Activated CD8-positive, alpha-beta memory T cell treated with anti-CD3 and anti-CD28 coated beads for 24 hours (primary cell): ENCODE data around the gene P2RY2.
"Not testable (repeated sequence)": the region's sequence is repeated elsewhere in the genome, so short reads cannot be mapped to it uniquely, and the experiment has no call there.

Source experiments
- DNase-seq: peaks from one replicate; pipeline ENCODE4 v3.0.0-alpha.2; 2020

Gene P2RY2

GRCh38 chr11:73188301-73188700 lies 29.8 kb upstream of the P2RY2 start:
- no peak for DNase-seq

- DNase-seq = no peak
Measured at GRCh38 chr11:73189315-73189714, 28.8 kb upstream of the P2RY2 start.

- no peak for DNase-seq
Measured at GRCh38 chr11:73189723-73190556, 28.1 kb upstream of the P2RY2 start.

- no peak for DNase-seq
Measured at GRCh38 chr11:73190557-73190885, 27.6 kb upstream of the P2RY2 start.

- no peak for DNase-seq
Measured at GRCh38 chr11:73191151-73191550, 26.9 kb upstream of the P2RY2 start.

GRCh38 chr11:73192272-73192671 lies 25.8 kb upstream of the P2RY2 start:
- no peak for DNase-seq

- DNase-seq = no peak
Measured at GRCh38 chr11:73193251-73194033, 24.6 kb upstream of the P2RY2 start.

- no peak for DNase-seq
Measured at GRCh38 chr11:73194034-73194507, 24.0 kb upstream of the P2RY2 start.

GRCh38 chr11:73194593-73194992 lies 23.5 kb upstream of the P2RY2 start:
- DNase-seq = no peak

- no peak for DNase-seq
Measured at GRCh38 chr11:73195191-73196007, 22.7 kb upstream of the P2RY2 start.

- DNase-seq = no peak
Measured at GRCh38 chr11:73196576-73196975, 21.5 kb upstream of the P2RY2 start.

- no peak for DNase-seq
Measured at GRCh38 chr11:73197348-73197747, 20.7 kb upstream of the P2RY2 start.

- not testable (repeated sequence) for DNase-seq
Measured at GRCh38 chr11:73197787-73198186, 20.3 kb upstream of the P2RY2 start.

- no peak for DNase-seq
Measured at GRCh38 chr11:73198677-73199076, 19.4 kb upstream of the P2RY2 start.

- DNase-seq = no peak
Measured at GRCh38 chr11:73199446-73199845, 18.6 kb upstream of the P2RY2 start.

GRCh38 chr11:73200256-73200655 lies 17.8 kb upstream of the P2RY2 start:
- DNase-seq = no peak

- no peak for DNase-seq
Measured at GRCh38 chr11:73201249-73201648, 16.8 kb upstream of the P2RY2 start.

- no peak for DNase-seq
Measured at GRCh38 chr11:73201888-73202780, 15.9 kb upstream of the P2RY2 start.

GRCh38 chr11:73203322-73203721 lies 14.8 kb upstream of the P2RY2 start:
- no peak for DNase-seq

GRCh38 chr11:73203790-73204189 lies 14.3 kb upstream of the P2RY2 start:
- DNase-seq = no peak

GRCh38 chr11:73204711-73205121 lies 13.4 kb upstream of the P2RY2 start:
- DNase-seq = no peak

- no peak for DNase-seq
Measured at GRCh38 chr11:73205661-73206343, 12.3 kb upstream of the P2RY2 start.
